HG03039 (cell line): ENCODE data around the gene TMEM178B.
"Not testable (repeated sequence)": the region's sequence is repeated elsewhere in the genome, so short reads cannot be mapped to it uniquely, and the experiment has no call there.

ENCODE experiments used
- ATAC-seq: cut with Tn5 transposase; IDR thresholded peaks from one replicate; pipeline ENCODE4 v1.9.1; 2021; ENCODE audit warnings: mild to moderate bottlenecking, moderate library complexity; ENCODE audit not compliant: unreplicated experiment

TMEM178B gene

DNA sequence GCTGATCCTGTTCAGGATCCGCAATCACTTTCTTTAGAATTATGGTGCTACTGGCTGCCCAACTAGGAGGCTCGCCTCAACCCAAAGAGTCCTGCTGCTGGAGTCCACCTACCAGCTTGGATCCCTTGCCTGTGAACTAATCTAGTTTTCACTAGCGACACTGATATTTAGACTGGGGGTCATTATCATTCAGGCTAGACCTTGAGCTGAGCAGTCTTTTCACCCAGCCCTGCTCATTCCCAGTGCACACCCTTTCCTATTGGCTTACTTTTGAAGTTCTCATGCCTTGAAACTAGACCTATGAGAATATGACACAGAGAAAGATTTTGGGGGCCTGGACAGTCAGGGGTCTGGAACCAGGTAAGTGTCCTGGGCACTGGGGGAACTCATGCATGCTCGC lies 107.9 kb downstream of the TMEM178B start:
- ATAC-seq: no peak

GRCh38 chr7:141184532-141185190 lies 110.8 kb downstream of the TMEM178B start:
- ATAC-seq: no peak

DNA sequence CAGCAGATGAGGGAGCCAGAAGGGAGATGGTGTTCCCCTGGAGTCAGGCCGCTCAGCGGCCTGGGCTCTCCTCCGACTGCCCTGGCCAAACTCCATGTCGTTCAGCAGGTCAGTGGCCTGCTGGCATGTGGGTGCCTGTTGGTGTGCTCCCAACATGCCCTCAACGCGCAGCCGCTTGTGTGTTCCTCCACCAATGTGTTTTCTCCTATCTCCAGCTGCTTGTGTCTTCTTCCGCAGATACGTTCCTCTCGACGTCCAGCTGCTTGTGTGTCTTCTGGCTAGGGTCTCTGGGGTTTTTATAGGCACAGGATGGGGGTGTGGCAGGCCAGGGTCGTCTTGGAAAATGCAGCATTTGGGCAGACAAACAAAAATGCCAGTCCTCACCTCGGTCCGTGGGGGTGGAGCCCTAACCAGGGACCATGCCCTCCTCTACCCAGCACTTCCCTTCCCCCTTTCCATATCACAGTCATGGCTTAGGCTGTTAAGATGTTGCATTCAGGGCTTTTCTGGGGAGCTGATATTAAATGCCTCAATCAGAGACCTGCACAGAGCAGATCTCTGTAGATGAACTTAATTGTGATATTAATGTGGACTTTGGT lies 111.6 kb downstream of the TMEM178B start:
- ATAC-seq: no peak

- no peak for ATAC-seq
Measured at GRCh38 chr7:141189231-141189630, 115.4 kb downstream of the TMEM178B start.

GRCh38 chr7:141190495-141190894 lies 116.6 kb downstream of the TMEM178B start:
- ATAC-seq: no peak

DNA sequence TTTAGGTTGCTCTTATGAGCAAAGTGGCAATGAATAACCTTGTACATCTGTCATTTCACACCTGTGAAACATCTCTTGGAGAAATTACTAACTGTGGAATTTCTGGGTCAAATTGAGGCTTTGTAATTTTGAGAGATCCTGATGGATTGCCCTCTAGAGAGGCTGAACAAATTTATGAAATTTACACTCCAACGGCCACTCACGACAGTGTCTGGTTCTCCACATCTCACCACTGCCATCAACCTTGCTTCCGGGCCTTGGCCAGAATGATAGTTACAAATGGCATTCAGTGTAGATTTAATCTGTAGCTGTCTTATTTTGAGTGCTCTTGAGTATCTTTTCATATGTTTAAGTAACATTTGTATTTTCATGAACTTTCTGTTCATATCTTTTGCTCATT lies 117.4 kb downstream of the TMEM178B start:
- no peak for ATAC-seq

DNA sequence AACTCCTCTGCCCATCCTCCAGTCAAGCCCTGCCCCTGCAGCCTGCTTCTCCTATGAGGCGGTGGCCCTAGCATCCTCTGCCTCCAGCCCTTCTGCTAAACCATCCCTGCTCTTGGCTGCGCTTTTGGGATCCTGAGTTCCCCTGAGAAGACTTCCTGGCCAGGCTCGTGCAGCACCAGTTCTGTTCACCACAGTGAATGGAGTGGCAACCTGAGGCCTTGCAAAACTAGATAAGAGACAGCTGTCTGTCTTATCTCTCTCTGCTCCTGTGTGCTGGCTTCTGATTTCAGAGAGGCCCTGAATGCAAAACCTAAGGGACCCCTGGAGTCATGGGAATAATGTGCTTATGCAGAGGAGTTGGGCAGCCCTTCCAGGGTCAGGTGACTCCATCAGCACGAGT lies 119.2 kb downstream of the TMEM178B start:
- ATAC-seq: no peak

DNA sequence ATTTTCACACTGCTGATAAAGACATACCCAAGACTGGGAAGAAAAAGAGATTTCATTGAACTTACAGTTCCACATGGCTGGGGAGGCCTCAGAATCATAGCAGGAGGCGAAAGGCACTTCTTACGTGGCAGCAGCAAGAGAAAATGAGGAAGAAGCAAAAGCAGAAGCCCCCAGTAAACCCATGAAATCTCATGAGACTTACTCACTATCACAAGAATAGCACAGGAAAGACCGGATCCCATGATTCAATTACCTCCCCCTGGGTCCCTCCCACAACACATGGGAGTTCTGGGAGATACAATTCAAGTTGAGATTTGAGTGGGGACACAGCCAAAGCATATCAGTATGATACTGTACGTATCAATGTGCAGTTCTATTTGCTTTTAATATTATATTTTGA lies 121.9 kb downstream of the TMEM178B start:
- ATAC-seq: not testable (repeated sequence)

- no peak for ATAC-seq
Measured at GRCh38 chr7:141198194-141198958, 124.5 kb downstream of the TMEM178B start.

DNA sequence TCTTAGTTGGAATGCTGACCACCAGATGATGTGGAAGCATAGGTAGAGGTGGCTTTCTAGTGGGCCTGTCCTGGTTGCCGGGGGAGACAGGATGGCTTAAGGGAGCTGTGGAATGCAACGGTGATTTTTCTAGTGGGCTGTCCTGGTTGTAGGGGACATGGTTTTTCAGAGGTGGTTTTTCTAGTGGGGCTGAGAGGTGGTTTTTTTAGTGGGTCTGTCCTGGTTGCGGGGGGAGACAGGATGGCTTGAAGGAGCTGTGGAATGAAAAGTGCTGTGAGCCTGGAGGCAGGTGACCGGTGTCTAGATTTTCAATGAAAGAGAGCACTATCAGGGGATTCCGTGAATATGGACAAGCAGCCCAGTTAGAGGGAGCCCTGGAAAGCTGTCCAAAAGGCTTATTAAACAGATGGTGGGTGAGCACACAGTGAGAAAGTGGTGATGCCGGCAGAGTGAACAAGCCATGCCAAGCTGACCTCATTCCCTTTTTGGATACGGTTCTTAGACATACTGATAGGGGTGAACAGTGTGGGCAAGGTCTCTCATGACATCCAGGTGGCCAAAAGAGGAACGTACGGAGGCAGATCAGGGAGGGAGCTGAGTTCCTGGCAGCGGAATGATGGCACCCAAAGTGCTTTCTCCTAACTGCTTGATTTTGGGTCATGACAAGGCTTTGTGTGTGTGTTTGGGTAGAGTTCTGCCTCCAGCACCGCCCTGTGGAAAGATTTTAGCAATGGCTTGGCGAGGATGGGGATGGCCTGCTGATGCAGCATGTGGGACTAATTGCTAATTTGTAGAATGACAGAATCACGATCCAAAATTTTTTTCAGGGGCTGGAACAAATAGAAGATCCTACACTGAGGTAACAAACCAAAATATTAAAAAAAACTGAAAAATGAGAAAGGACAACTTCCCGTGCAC lies 126.6 kb downstream of the TMEM178B start:
- ATAC-seq: no peak

DNA sequence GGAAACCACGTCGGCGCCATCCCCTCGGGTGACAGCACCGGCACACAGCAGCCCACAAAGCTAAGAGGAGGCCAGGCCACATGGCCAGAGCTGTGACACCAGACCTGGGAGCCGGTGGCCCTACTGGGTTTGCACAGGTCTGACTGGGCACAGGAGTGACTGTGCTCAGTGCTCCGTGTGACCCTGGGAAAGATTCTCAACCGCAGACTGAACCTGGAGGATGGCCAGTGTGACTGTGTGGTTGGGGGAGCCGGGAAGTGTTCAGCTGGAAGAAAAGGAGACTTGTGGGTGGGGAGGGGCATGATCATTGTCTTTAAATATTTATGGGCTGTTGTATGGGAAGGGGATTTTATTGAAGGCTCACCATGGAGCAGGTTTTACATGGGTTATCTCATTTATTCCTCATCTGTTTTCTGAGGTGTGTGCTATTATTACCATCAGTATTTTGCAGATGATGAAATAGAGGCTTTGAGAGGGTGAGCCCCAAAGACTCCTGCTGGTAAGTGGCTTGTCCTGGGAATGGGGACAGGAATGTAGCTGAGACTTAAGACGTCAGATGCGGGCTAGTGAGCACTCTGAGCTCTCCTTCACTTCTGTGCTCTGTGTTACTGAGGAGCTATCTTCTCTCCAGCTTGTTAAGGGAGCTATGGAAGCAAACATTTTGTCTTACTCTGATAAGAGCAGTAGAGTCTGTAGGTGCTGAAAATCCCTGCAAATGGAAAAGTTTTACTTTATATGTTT lies 127.5 kb downstream of the TMEM178B start:
- ATAC-seq: no peak

DNA sequence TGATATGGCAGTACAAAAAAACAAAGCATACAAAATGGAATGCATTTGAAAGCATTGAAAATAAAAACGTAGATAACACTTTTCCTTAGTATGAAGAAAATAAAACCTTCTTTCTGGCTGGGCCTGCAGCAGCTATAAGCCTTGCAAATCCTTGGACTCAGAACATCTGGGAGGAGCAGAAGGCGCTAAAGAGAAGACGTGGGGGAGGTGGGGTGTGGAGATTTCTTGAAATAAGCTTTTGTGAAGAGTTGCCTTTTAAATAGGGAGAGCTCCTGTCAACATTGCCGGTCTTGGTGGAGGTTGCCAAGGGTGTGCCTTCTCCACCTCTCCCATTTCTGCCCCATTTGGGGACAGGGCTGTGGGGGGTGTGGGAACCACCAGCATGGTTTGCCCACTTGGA lies 128.7 kb downstream of the TMEM178B start:
- no peak for ATAC-seq

DNA sequence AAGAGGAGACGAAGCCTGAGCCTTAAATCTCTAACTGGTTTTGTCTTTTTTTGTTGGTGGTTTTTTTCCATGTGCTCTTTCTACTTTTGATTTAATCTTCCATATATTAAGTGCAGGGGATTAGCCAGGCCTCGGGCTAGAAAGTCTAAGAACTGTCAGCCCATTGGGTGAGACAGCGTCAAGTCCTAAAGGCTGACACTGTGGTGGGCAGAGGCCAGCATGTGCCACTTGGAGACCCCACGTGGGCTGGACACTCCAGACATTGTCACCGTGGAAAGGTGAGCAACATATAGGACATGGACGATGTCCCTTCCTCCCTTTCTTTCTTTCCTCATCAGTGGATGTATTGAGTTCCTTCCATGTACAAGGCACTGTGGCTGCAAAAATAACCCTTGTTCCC lies 129.3 kb downstream of the TMEM178B start:
- ATAC-seq: no peak

DNA sequence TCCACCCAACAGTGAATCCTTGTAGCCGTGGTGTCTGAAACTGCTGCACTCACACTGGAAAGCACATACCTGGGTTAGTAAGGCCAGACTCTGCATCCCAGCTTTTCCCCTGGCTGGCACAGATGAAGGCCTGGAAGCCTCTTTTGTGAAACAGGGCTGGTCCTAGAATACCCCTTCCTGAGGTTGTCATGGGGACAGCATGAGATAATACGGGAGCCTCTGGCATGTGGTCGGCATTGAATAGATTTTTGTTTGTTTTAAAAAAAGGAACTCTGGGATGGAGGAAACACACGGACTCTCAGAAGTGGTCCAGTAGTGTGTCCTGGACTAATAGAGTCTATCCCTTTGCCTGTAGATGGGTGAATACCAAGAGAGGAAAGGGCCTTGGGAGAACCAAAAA lies 129.7 kb downstream of the TMEM178B start:
- no peak for ATAC-seq

- ATAC-seq: no peak
Measured at GRCh38 chr7:141207661-141208060, 133.8 kb downstream of the TMEM178B start.

- no peak for ATAC-seq
Measured at GRCh38 chr7:141208539-141208938, 134.7 kb downstream of the TMEM178B start.

DNA sequence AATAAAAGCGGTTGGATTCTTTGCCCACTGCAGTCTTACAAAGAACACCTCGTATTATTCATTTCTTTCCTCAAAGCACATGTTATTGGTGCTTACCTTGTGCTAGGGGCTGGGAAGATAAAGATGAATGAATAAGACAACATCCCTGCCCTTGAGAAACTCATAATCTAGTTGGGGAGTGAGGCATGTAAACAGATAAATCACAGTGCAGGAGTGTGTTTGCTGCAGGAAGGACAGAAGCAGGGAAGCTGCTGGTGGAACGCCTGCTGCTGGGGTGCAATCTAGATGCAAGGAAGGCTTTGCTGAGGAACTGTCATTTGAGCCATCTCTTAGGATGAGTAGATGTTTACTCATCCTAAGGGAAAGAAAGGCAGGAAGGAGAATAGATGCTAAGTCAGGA lies 135.6 kb downstream of the TMEM178B start:
- ATAC-seq: no peak

GRCh38 chr7:141210862-141211261 lies 137.0 kb downstream of the TMEM178B start:
- no peak for ATAC-seq

GRCh38 chr7:141213226-141213625 lies 139.4 kb downstream of the TMEM178B start:
- no peak for ATAC-seq

- ATAC-seq: no peak
Measured at GRCh38 chr7:141217938-141218337, 144.1 kb downstream of the TMEM178B start.
